NCI-H1417 (cell line): ENCODE measurements around the gene ARSG.
"Not testable (repeated sequence)": the region's sequence is repeated elsewhere in the genome, so short reads cannot be mapped to it uniquely, and the experiment has no call there.

Experiments used
- DNase-seq, 3 experiments: peaks; one replicate each; lab custom pipeline; 2025; lab: John Stamatoyannopoulos, UW

Gene ARSG

DNA sequence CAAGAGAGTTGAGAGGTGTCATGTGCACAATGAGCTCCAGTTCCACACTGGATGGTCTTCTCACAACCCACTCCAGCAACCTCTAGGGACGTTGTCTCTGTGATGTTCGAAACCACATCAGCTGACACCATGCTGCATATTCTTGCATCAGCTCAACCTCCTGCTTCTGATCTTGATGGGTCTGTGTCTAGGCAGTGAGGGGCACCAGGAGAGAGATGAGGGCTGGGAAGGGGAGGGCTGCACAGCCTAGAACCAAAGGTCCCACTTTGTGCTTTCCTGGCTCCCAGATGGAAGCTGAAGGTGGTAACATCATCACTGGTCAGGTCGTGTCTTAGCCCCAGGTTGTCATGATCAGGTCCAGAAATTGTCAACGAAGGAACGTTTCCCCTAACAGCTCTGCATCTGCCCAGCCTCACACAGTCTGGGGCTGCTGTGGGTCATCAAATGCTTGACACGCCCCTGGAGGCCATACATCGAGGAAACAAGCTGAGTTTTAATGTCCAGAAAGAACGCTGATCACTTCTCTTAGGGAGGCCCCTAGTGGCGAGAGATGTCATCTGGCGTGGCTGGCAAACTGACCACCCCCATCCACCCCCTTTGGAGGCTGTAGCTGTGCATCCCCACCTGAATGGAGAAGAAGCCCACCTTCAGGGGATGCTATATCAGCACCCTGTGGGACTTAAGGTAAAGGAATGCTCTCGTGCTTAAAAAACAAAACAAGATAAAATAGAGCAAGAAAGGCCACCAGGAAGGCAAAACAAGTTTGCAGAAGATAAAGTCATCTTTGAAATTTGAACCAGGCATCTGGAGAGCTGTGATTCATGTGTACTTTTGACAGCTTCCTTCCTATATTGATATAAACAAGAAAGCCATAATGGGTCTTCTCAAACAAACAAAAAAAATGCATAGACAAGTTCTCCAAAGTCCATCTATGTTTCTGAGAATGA is 107.7 kb downstream of the ARSG start:
- DNase-seq = peak; percentile 11 to 77 (median 25)

DNA sequence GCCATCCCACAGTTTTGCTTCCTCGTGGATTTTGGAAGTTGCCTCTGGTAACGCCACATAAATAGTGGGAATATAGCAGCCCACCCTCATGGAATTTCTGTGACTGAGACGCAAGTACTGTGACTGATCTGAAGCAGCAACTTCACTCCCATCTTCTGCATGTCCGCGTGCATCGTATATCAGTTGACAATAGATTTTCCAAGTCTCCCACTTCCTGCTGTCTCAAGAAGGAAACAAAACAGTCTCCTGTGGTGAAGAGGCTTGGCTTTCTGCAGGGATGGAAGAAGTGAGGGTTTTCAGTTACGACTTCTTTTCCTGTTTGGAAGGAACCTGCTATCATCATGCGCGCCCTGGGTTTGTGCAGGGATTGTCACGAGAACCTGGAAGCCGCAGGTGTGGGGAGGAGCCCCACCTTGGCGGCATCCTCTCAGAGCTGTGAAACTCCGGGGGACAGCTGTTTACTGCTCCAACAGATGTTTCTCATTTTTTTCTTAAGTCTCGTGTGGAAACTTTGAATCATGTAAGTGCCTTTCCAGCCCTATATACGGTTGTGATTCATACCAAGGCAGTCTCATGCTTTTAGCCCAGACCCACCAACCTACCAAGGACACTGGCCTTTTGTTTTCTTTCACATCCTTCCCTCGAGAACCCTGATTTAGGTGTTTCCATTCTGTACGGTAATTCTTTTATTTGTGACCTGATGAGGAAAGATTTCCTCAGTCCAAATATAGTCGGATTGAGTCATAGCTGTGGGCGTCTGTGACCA is 108.5 kb downstream of the ARSG start:
- DNase-seq = peak in 1 of 3 experiments; percentile 5

DNA sequence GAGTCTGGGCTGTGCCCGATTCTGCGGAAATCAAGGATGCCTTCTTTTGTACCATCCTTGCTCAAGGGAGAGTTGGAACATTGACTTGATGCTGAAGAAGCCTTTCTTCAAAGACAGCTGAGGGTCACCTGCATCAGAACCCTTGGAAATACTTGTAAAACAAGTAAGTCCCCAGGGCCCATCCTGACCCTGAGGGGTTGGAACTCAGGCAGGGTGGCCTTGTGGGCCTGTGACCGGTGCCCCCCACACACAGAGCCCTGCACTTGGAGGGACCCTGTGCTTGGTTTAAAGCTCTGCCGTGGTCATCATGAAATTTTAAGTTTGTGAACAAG is 109.1 kb downstream of the ARSG start:
- no peak for DNase-seq

DNA sequence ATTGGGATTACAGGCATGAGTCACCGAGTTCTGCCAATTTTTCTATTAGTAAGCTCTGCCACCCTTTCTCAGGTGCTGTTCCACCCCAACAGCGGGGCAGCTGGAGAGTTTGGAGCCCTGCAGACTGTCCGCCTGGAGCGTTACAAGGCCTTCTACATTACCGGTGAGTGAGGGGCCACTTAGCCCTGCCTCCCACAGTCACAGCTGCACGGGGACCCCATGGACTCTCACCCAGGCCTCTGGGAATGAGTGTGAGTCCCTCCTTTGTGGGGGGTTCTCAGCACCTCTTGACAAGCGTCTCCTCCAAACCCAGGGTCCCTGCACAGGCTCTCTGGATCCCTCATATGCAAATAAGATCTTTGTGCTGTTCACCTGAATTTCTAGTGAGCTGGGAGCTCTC is 110.0 kb downstream of the ARSG start:
- DNase-seq = no peak

DNA sequence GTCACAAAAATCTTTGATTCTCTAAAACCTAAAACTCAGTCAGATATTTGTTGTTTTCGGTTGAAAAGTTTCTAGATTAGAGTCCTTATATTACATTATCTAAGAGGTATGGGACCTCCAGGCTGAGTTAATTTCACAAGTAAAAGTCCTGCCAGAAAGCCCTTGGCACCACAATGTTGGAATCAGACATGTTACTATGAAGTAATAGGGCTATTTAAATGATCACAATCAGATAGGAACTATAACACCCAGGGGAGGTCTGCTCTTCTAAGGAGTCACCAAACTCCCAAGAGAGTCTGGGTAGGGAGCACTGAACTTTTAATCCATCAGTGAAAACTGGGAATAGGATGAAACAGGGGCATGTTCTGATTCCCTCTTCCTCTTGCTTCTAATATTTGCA is 111.8 kb downstream of the ARSG start:
- DNase-seq = no peak

DNA sequence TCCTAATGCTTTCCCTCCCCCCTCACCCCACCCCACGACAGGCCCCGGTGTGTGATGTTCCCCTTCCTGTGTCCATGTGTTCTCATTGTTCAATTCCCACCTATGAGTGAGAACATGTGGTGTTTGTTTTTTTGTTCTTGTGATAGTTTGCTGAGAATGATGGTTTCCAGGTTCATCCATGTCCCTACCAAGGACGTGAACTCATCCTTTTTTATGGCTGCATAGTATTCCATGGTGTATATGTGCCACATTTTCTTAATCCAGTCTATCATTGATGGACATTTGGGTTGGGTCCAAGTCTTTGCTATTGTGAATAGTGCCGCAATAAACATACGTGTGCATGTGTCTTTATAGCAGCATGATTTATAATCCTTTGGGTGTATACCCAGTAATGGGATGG is 112.5 kb downstream of the ARSG start:
- not testable (repeated sequence) for DNase-seq

DNA sequence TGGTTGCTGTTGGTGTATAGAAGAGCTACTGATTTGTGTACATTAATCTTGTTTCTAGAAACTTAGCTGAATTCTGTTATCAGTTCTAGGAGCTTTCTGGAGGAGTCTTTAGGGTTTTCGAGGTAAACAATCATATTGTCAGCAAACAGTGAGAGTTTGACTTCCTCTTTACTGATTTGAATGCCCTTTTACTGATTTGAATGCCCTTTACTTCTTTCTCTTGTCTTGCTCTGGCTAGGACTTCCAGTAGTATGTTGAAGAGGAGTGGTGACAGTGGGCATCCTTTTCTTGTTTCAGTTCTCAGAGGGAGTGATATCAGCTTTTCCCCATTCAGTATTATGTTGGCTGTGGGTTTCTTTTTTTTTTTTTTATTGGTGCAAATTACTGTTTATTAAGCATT is 116.4 kb downstream of the ARSG start:
- DNase-seq = not testable (repeated sequence)

DNA sequence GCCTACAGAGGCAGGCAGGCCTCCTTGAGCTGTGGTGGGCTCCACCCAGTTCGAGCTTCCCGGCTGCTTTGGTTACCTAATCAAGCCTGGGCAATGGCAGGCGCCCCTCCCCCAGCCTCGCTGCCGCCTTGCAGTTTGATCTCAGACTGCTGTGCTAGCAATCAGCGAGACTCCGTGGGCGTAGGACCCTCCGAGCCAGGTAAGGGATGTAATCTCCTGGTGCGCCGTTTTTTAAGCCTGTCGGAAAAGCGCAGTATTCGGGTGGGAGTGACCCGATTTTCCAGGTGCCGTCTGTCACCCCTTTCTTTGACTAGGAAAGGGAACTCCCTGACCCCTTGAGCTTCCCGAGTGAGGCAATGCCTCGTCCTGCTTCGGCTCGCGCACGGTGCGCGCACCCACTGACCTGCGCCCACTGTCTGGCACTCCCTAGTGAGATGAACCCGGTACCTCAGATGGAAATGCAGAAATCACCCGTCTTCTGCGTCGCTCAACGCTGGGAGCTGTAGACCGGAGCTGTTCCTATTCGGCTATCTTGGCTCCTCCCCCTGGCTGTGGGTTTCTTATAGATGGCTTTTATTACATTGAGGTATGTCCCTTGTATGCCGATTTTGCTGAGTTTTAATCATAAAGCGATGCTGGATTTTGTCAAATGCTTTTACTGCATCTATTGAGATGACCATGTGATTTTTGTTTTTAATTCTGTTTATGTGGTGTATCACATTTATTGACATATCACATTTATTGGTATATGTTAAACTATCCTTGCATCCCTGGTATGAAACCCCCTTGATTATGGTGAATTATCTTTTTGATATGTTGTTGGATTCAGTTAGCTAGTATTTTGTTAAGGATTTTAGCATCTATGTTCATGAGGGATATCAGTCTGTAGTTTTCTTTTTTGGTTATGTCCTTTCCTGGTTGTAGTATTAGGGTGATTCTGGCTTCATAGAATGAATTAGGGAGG is 122.6 kb downstream of the ARSG start:
- DNase-seq = peak; percentile 8 to 48 (median 19)

DNA sequence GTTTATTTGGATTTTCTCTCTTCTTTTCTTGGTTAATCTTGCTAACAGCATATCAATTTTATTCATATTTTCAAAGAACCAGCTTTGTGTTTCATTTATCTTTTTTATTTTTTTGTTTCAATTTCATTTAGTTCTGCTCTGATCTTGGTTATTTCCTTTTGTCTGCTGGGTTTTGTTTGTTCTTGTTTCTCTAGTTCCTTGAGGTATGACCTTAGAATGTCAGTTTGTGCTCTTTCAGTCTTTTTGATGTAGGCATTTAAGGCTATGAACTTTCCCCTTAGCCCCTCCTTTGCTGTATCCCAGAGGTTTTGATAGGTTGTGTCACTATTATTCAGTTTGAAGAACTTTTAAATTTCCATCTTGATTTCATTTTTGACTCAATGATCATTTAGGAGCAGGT is 123.6 kb downstream of the ARSG start:
- not testable (repeated sequence) for DNase-seq

DNA sequence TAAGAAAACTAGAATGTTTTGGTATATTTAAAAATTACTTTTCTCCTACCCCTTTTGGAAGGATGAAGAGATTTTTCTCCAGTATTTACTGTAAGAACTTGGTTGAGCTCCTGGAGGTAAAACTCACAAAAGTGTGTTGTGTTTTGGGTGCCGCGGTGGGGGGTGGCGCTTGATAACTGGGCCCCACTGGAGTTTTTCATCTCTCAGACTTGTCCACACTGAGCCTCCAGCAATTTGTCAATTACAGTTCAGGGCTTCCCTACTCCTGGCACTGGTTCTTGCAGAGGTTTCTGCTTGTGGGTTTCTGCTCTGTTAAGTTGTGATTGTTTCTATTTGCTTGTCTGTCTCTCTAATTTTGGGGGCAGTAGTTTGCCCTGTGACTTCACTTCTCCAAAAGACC is 126.0 kb downstream of the ARSG start:
- no peak for DNase-seq

DNA sequence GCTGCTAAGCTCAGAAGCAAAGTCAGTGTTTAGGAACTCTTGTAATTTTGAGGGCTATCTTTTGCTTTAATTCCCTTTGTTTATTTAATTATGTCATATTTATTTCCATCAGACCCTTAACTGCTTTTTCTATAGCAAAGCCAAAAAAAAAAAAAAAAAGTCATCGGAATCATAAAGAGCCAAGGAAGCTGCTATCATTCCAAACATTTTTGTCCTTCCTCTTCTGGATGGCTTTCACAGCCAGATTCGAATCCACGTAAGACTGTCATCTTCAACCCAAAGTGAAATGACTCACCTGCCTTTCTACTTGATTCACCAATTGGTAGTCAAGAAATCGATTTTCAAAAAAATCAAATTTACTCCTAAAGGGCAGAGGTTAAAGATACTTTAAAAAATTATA is 127.6 kb downstream of the ARSG start:
- no peak for DNase-seq

DNA sequence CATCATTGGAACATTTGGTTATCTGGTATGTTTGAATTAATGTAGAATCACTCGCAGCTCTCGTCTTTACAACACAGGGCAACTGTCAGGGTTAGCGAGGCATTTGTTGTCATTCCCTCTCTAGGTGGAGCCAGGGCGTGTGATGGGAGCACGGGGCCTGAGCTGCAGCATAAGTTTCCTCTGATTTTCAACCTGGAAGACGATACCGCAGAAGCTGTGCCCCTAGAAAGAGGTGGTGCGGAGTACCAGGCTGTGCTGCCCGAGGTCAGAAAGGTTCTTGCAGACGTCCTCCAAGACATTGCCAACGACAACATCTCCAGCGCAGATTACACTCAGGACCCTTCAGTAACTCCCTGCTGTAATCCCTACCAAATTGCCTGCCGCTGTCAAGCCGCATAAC is 128.8 kb downstream of the ARSG start:
- no peak for DNase-seq

DNA sequence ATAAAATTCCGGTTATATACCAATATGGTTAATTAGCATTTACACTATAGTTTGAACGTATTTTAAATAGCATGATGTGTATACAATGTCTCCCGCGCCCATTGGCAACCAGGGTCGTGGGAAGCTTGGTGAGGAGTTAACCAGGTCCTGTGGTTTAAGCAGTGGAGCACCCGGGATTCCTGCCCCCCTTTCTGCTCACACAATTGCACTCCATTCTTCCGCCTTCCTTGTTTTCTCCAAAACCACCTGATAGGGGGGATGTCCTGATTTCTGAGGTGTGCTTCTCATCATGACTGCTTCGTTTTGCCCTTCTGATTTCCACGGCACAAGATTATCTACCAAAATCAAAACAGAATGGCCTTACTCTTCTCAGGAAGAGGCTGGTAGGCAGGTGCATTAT is 130.2 kb downstream of the ARSG start:
- no peak for DNase-seq

DNA sequence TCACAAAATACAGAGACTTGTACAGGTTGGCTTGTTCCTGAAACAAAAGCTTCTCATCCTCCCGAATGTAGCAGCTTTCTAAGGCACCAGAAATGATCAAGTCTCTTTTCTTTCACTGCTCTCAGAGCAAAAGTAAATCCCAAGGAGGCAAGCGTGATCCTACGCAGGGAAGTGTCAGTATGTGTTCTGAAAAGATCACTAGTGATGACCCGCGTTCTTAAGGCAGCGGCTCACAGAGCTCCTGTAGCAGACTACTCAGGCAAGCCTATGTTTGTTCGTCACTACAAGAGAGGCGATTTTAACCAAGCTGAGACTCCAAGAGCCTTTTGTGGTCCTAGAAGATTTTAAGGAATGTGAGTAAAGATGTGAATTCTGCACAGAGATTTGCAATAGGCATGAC is 131.5 kb downstream of the ARSG start:
- no peak for DNase-seq

DNA sequence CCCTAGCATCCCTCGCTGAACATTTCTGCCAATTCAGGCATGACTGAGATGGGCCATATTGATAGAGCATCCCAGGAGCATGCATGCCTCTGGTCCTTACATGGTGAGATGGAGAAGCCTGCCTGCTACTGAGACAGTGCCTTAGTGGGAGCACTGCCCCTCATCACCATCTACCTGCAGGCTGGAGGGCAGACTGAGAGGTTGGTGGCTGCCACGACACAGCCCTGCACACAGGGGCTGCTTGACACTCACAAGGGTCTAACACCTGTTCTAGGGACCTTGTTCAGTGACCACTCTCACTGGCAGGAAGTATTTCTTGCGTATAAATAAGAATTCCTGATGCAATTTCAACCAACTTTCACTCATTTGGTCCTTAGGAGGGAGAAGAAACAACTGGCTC is 132.0 kb downstream of the ARSG start:
- DNase-seq = no peak

DNA sequence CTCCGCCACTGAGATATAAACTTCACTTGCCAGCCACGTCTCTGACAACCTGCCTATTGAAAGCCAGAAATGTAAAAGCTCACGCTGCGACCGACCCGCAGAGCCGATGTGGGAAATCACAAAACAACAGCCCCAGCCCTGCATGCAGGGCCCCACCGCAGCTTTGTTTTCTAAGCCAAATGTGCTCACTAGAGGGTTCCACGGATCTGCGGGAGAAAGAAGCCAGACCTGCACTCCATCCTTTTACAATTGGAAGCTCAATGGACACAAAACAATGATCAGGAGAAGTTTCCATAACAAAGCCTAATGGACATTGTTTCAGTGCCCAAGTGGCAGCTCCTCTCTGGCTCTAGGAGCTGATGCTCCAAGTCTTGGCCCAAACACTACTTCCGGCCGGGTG is 132.9 kb downstream of the ARSG start:
- DNase-seq = no peak

DNA sequence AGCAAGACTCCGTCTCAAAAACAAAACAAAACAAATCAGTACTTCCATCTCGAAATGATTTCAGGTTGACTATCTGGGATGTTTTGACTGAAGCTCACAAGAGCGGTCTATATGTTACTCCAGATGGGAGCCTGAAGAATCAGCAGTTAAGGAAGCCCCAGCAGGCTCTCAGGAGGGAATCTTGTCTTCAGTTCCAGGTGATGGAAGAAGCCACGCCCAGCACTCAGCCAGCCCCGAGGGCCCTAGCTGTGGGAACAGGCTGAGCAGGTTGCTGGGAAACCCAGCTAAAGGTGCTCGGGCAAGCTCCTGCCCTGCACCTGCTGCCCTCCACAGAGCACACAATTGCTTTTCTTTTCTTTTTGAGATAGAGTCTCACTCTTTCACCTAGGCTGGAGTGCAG is 133.6 kb downstream of the ARSG start:
- DNase-seq = peak; percentile 55 to 94 (median 73)

DNA sequence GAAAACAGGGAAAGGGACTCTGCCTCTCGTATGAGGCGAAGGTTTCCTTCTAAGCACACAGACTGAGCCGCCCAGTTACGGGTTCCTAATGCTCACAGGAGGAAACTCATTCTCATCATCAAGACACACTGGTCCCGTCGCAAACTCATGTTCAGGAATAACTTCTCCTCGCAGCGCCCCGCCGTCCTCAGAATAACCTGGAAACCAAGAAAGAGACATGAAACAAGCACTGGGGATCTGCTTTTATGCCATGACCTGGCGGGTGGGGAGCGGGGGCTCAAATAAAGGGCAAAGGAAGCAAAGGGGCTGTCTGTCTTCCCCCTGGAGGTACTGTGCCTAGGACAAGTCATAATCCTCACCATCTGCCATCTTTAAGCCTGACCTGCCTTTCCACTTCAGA is 134.7 kb downstream of the ARSG start:
- no peak for DNase-seq

DNA sequence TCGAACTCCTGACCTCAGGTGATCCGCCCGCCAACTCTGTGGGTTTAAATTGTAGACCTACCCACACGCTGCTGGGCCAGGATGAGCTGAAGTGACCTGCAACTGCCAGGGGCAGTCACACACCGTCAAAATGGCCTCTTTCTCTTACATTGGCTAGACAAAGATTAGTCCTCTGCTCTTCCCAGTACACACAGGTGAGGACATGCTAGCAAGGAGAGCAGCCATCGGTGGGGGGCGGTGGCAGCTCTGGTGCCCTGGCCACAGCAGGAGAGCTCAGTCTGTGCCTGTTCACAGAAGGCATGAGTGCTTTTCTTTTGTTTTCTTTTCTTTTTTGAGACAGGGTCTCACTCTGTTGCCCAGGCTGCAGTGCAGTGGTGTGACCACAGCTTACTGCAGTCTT is 136.3 kb downstream of the ARSG start:
- no peak for DNase-seq

DNA sequence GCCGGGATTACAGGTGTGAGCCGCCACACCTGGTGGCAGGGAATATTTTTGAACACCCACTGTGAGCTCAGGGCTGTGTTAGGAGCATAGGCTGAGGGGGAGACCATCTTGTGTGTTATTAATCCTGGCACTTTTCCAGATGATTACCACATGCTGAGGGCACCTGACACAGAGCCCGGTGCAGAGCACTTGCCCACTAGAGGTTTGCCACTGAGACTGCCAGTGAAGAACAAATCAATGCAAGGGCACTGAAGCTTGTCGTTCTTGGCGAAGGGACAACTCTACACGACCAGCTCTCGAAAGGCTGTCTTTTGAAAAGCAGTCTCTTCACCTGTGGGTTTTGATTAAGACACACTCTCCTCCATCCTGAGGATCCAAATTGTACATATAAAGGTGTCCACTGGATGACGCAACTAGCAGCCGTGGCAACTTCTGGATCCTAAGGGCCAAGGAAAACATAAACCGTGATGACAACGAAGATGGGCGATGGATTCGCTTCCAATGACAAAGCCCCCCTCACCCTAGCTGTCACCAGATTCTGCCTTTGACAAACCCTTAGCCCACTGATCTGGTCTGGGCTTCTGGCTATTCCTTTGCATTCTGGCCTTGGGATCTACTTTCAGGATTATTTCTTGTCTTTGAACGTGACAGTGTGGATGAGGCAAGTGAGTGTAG is 137.3 kb downstream of the ARSG start:
- DNase-seq = peak in 2 of 3 experiments; percentile 29 to 36

DNA sequence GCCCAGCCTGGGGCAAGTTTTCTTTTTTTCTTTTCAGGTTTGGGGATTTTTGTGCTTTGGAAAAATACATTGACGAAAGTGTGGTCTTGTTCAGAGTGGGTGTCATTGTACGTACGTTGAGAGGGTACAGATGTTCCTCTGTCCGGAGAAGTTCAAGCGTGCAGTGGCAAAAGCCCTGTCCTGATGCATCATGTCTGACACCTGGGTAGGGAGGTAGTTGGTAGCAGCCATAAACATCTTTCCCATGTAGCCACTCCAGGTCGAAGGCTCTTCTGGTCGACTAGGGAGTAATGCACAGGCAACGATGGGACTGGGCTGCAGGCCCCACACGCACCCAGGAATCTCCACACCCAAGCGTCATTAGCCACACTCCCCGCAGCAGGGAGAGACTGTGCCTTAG is 138.6 kb downstream of the ARSG start:
- DNase-seq = no peak
